Measurements from ENCODE around the gene CXCL17.

CXCL17 gene

DNA sequence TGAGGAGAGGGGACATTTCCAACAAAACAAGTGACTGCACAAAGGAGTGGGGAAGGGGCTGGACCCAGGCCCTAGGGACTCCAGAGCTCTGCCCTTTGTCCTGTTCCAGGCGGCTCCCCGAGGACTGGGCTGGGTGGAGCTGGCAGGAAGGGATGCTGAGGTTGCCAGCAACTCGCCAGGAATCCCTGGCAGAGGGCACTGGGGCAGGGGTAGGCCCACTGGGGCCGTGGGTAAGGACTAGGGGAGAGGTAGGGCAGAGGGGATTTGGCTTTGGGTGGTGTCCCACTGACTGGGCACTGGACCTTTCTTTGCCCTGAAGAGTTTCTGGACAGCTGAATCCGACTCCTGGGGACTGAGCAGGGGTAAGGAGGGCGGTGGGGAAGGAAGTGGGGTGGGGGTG, 23.4 kb downstream of the CXCL17 start:
- TF ChIP-seq, protein P1, sequence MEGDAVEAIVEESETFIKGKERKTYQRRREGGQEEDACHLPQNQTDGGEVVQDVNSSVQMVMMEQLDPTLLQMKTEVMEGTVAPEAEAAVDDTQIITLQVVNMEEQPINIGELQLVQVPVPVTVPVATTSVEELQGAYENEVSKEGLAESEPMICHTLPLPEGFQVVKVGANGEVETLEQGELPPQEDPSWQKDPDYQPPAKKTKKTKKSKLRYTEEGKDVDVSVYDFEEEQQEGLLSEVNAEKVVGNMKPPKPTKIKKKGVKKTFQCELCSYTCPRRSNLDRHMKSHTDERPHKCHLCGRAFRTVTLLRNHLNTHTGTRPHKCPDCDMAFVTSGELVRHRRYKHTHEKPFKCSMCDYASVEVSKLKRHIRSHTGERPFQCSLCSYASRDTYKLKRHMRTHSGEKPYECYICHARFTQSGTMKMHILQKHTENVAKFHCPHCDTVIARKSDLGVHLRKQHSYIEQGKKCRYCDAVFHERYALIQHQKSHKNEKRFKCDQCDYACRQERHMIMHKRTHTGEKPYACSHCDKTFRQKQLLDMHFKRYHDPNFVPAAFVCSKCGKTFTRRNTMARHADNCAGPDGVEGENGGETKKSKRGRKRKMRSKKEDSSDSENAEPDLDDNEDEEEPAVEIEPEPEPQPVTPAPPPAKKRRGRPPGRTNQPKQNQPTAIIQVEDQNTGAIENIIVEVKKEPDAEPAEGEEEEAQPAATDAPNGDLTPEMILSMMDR (IDR thresholded peaks at IDR 0.05) = no peak
- peak overlapping the region in 1 of 2 donors; percentile 15 for H3K27ac ChIP-seq
- DNase-seq (ENCODE audit: low spot score) = no peak

DNA sequence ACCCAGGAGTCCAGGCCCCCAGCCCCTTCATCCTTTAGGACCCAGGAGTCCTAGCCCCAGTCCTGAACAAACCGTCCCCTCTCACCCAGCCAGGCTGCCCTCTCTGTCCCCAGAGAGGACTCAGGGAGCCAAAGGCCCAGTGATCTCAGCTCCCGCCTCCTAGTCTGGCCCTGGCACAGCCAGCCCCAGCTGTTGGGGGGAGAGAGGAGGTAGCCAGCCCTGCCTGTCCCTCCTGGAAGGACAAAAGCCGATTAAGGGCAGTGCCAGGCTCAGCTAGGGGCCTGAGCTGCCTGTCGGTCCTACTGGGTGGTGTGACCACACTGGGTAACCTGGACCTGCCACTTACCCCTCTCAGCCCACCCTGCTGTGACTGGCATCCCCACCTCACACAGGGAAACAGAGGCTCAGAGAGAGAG, 30.1 kb downstream of the CXCL17 start:
- no peak overlapping the region for H3K27ac ChIP-seq
- H3K4me3 ChIP-seq = no peak overlapping the region
- DNase-seq (ENCODE audit: low spot score) = no peak
- TF ChIP-seq, protein P1 (IDR thresholded peaks at IDR 0.05) = no peak

More for the DNA sequence above, 23.4 kb downstream of the CXCL17 start:
- no peak overlapping the region for H3K4me3 ChIP-seq

DNA sequence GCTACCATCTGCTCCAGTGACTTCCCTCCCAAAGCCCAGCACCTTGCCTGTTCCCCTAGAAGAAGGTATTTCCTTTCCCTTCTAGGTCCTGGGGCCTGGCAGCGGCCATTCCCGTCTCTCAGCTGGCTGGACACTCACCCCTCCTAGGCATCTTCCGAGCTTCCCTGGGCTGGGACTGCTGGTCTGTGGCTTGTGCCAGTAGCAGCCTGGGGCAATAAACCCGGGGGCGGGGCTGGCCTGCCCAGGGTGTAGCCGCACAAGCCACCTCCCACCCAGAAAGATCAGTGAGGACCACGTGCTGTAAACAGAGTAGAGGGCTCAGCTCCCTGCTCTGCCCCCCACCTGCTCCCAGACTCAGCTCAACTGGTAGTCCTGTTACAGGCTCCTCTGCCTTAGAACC, 30.5 kb downstream of the CXCL17 start:
- DNase-seq (ENCODE audit: low spot score) = no peak
- H3K4me3 ChIP-seq = no peak overlapping the region
- H3K27ac ChIP-seq = no peak overlapping the region
- TF ChIP-seq, protein P1 (IDR thresholded peaks at IDR 0.05) = no peak

DNA sequence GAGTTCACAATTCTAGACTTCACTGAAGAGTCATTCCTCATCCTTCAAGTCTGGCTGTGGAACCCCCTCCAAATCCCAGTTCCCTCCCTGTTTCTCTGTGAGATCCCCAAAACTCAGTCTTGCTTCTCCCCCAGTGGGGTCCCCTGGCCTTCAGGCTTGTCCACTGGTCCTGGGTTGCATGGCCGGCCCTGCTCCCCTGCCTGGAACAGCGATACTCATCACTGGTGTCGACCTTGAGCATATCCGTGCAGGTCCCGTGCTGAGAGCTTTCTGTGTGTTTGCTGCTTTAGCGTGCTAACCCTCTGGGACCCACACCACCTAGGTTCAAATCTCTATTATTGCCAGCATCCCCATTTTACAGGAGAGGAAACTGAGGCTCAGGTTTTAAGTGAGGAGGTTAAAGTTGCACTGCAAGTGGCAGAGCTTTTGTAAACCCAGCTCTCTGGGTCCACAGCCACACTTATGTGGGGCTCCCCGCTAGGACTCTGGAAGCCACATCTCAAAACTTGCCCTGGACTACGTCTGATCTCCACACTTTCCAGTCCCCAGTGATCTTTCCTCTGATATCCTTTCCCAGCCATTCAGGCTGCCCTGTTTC, 31.1 kb downstream of the CXCL17 start:
- no peak overlapping the region for H3K4me3 ChIP-seq
- DNase-seq (ENCODE audit: low spot score) = no peak
- no peak overlapping the region for H3K27ac ChIP-seq
- TF ChIP-seq, protein P1 (IDR thresholded peaks at IDR 0.05) = no peak

DNA sequence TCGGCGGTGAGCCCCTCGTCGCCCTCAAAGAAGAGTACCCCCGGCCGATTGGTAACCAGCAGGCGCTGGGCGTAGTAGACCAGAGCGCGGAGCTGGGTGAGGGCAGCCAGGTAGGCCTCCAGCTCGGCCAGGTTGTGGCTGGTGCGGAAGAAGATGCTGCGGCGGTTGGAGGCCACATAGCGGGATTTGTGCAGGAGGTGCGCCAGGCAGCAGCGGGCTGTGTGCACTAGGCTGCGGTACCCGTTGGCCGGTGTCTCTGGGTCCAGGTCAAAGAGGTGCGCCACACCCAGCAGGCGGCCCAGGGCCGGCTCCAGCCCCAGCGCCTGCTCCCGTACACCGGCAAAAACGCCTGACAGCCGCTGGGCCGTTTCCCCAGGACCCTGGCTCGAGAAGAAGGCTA, 32.4 kb downstream of the CXCL17 start:
- TF ChIP-seq, protein P1 (IDR thresholded peaks at IDR 0.05) = no peak
- DNase-seq (ENCODE audit: low spot score) = no peak
- H3K27ac ChIP-seq = no peak overlapping the region
- no peak overlapping the region for H3K4me3 ChIP-seq

DNA sequence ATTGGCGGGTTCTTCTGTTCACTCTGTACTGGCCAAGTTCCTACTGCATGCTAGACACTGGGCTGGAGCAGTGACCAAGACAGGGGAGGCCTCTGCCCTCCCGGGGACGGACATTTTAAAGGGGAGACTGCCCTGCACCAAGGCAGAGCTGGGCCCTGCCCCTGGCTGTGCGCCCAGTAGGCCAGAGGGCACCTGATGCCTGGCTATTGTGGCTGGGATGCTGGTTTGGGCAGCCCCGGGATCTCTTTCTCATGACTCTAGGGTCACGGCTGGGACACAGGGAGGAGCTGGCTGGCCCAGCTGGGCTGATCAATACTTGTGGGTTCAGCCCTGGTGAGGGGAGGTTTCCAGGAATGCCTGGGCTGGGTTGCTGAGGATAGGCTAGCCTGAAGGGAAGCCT, 33.3 kb downstream of the CXCL17 start:
- no peak for DNase-seq (ENCODE audit: low spot score)
- TF ChIP-seq, protein P1 (IDR thresholded peaks at IDR 0.05) = no peak
- no peak overlapping the region for H3K27ac ChIP-seq
- no peak overlapping the region for H3K4me3 ChIP-seq

DNA sequence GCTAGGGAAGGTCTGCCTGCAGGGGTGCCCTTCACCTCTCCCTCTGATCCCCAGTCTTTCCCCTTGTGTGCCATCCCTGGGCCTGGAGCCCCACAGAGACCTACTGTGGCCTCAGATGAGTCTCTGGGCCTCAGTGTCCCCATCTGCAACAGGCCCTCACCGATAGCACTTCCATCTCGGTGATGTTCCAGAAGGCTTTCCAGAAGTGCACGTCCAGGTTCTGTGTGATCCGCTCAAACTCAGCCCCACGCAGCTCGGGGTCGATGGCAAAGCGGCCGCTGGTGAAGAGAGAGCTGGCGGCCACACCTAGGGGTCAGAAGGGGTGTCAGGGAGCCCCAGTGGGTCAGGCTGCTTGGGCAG, 35.0 kb downstream of the CXCL17 start:
- Histone ChIP-seq H3K27ac (no peak overlapping the region), H3K4me3 (no peak overlapping the region)
- TF ChIP-seq, protein P1 (IDR thresholded peaks at IDR 0.05) = no peak
- DNase-seq (ENCODE audit: low spot score) = no peak

Measured in coronary artery (tissue), 2 donors.